ENCODE measurements around the gene DVL2.

GRCh38 chr17:7234083-7234951 is at the start of gene DVL2:
- TF ChIP-seq POLR2A (IDR thresholded peaks at IDR 0.05; ENCODE audit: low read depth, low read length): peak; percentile 92
- peak; percentile 88 for TF ChIP-seq POLR2AphosphoS5 (IDR thresholded peaks at IDR 0.05; ENCODE audit: low read depth, low read length)
- peak; percentile 70; the same call in 1 of the 2 replicates for TF ChIP-seq POU2F2 (IDR thresholded peaks at IDR 0.05; ENCODE audit: low read depth, low read length)
